ENCODE measurements around the gene BCS1L.

- TF ChIP-seq CTCF (IDR thresholded peaks at IDR 0.05) (no peak), POLR2AphosphoS5 (IDR thresholded peaks at IDR 0.05) (no peak)
These were observed 11.7 kb downstream of the BCS1L start for GRCh38 chr2:218671097-218671653.
